DND-41 (cell line): ENCODE data around the gene ST6GALNAC1.

Source experiments
- ATAC-seq: fragments of 200-7000 bp; cut with Tn5 transposase; 3 replicates; pipeline ENCODE4 v1.9.1; 2021; ENCODE audit warnings: low read depth; ENCODE audit not compliant: insufficient read depth
- DNase-seq: peaks from one replicate; pipeline ENCODE4 v3.0.0-alpha.2; 2020
- H2AFZ ChIP-seq: 2 replicates; pipeline ENCODE4 v1.6.0; 2012; ENCODE audit warnings: low read depth, low read length
- H3K27ac ChIP-seq: 2 replicates; pipeline ENCODE4 v1.5.1; 2012; ENCODE audit warnings: low read length, inconsistent platforms
- H3K27me3 ChIP-seq: fragments of 200-600 bp; sonication (generic); 2 replicates; pipeline ENCODE4 v1.6.0; 2012; ENCODE audit warnings: low read length, mild to moderate bottlenecking, inconsistent platforms; ENCODE audit not compliant: insufficient read depth, poor library complexity
- H3K36me3 ChIP-seq: 2 replicates; pipeline ENCODE4 v1.5.1; 2012; ENCODE audit warnings: low read length, inconsistent platforms; ENCODE audit not compliant: insufficient read depth
- H3K4me1 ChIP-seq: 2 replicates; pipeline ENCODE4 v1.5.1; 2012; ENCODE audit warnings: mild to moderate bottlenecking, low read length; ENCODE audit not compliant: insufficient read depth
- H3K4me2 ChIP-seq: 2 replicates; pipeline ENCODE4 v1.6.0; 2012; ENCODE audit warnings: mild to moderate bottlenecking, moderate library complexity, low read length, inconsistent platforms; ENCODE audit not compliant: insufficient read depth
- H3K4me3 ChIP-seq, 2 experiments: fragments of 200-600 bp in 1 of 2; shearing (Covaris generic) in 1 of 2; 2 replicates each; pipeline ENCODE4 v1.5.1; 2012 to 2016; ENCODE audit warnings: inconsistent platforms in 2 of 2, low read length in 2 of 2, mild to moderate bottlenecking in 2 of 2, low read depth in 1 of 2, moderate library complexity in 1 of 2
- H3K79me2 ChIP-seq: 2 replicates; pipeline ENCODE4 v1.6.0; 2012; ENCODE audit warnings: low read length, inconsistent platforms; ENCODE audit not compliant: insufficient read depth
- H3K9ac ChIP-seq: 2 replicates; pipeline ENCODE4 v1.6.0; 2012; ENCODE audit warnings: low read depth, mild to moderate bottlenecking, inconsistent platforms, low read length, moderate library complexity
- H3K9me3 ChIP-seq: 2 replicates; pipeline ENCODE4 v1.5.1; 2012; ENCODE audit warnings: low read length, moderate library complexity, mild to moderate bottlenecking, inconsistent platforms; ENCODE audit not compliant: insufficient read depth, severe bottlenecking
- H4K20me1 ChIP-seq: 2 replicates; pipeline ENCODE4 v1.6.0; 2012; ENCODE audit warnings: low read length; ENCODE audit not compliant: insufficient read depth
- CTCF ChIP-seq: IDR thresholded peaks from 2 replicates; pipeline ENCODE4 v1.5.1; 2012; ENCODE audit warnings: borderline replicate concordance, low read length, moderate library complexity, mild to moderate bottlenecking; ENCODE audit not compliant: poor library complexity, severe bottlenecking; ENCODE audit errors: extremely low read depth
- EZH2 ChIP-seq: IDR thresholded peaks from 3 replicates; pipeline ENCODE4 v1.6.1; 2012; ENCODE audit warnings: borderline replicate concordance, low read depth, mild to moderate bottlenecking, moderate library complexity, low read length, inconsistent platforms; ENCODE audit not compliant: severe bottlenecking

Gene ST6GALNAC1

GRCh38 chr17:76586741-76587487 lies 56.6 kb downstream of the ST6GALNAC1 start:
- Histone ChIP-seq H3K27ac (no peak overlapping the region), H3K79me2 (no peaks in the 10 kb centered on the region), H3K27me3 (peaks cover 44% of the 10 kb centered on the region), H3K4me1 (no peaks in the 10 kb centered on the region), H3K9ac (no peak overlapping the region), H3K9me3 (no peaks in the 10 kb centered on the region), H3K36me3 (no peaks in the 10 kb centered on the region), H3K4me2 (no peak overlapping the region), H2AFZ (no peak overlapping the region), H4K20me1 (peaks cover 4% of the 10 kb centered on the region; the same call in 1 of the 2 replicates), H3K4me3 (no peak overlapping the region)
- no peak for TF ChIP-seq EZH2
- TF ChIP-seq CTCF: no peak
- DNase-seq: no peak
- peak; percentile 45; the same call in 1 of the 3 replicates for ATAC-seq

GRCh38 chr17:76585649-76586593 lies 57.6 kb downstream of the ST6GALNAC1 start, which contains the start of gene ST6GALNAC2:
Gene ST6GALNAC2, minus strand, starts transcription at chr17:76585860. Its CDS starts 52 bp downstream, at chr17:76585808.
- peaks cover 4% of the 10 kb centered on the region; the same call in 1 of the 2 replicates for H4K20me1 ChIP-seq
- no peak within 1 kb of the TSS for H3K9ac ChIP-seq
- no peaks in the 10 kb centered on the region for H3K36me3 ChIP-seq
- no peak for TF ChIP-seq EZH2
- no peak for TF ChIP-seq CTCF
- no peaks in the 10 kb centered on the region for H3K4me1 ChIP-seq
- no peaks in the 10 kb centered on the region for H3K79me2 ChIP-seq
- ATAC-seq: peak; percentile 24; the same call in 1 of the 3 replicates
- no peak within 1 kb of the TSS for H3K4me2 ChIP-seq
- no peak within 1 kb of the TSS for H2AFZ ChIP-seq
- H3K27me3 ChIP-seq: peaks cover 44% of the 10 kb centered on the region
- H3K4me3 ChIP-seq: no peak within 1 kb of the TSS
- no peaks in the 10 kb centered on the region for H3K9me3 ChIP-seq
- no peak within 1 kb of the TSS for H3K27ac ChIP-seq
- DNase-seq: no peak

- ATAC-seq (no peak), DNase-seq (no peak)
- peak; percentile 91 for TF ChIP-seq EZH2
- TF ChIP-seq CTCF: no peak
- no peak overlapping the region for H3K9ac ChIP-seq
- peaks cover 44% of the 10 kb centered on the region for H3K27me3 ChIP-seq
- peaks cover 4% of the 10 kb centered on the region; the same call in 1 of the 2 replicates for H4K20me1 ChIP-seq
- H3K4me3 ChIP-seq: no peak overlapping the region
- H3K79me2 ChIP-seq: no peaks in the 10 kb centered on the region
- H3K4me1 ChIP-seq: no peaks in the 10 kb centered on the region
- H3K4me2 ChIP-seq: no peak overlapping the region
- H3K36me3 ChIP-seq: no peaks in the 10 kb centered on the region
- H3K27ac ChIP-seq: no peak overlapping the region
- H2AFZ ChIP-seq: no peak overlapping the region
- no peaks in the 10 kb centered on the region for H3K9me3 ChIP-seq
These were observed 58.4 kb downstream of the ST6GALNAC1 start for GRCh38 chr17:76585033-76585648.
